ENCODE results near the gene SLU7. TPM values are rescaled to one million over a fixed set of nuclear protein-coding genes. Genes with fewer than 3 reads are reported as not detected.

Gene SLU7
- total RNA-seq, 4 donors from 2014 or later: 70.1 to 122 (median 96.3) TPM

GRCh38 chr5:160377651-160378050, 41.2 kb downstream of the SLU7 start:
- H3K9me3 ChIP-seq: no peaks in the 10 kb centered on the region
- no peaks in the 10 kb centered on the region for H3K27me3 ChIP-seq
- intact Hi-C loops (cut with DNase I): no loop called here
- no peak for DNase-seq
- no peak overlapping the region for H3K27ac ChIP-seq
- H3K4me1 ChIP-seq: no peaks in the 10 kb centered on the region
- WGBS, 2 donors: 85 to 91% methylated on average over 5 of the region's 5 CpGs
- H3K4me3 ChIP-seq (replicated peaks in 1 of 3): no peak overlapping the region
- TF ChIP-seq CTCF (IDR thresholded peaks at IDR 0.05) (no peak), POLR2A (IDR thresholded peaks at IDR 0.05) (no peak)
- no peaks in the 10 kb centered on the region for H3K36me3 ChIP-seq

DNA sequence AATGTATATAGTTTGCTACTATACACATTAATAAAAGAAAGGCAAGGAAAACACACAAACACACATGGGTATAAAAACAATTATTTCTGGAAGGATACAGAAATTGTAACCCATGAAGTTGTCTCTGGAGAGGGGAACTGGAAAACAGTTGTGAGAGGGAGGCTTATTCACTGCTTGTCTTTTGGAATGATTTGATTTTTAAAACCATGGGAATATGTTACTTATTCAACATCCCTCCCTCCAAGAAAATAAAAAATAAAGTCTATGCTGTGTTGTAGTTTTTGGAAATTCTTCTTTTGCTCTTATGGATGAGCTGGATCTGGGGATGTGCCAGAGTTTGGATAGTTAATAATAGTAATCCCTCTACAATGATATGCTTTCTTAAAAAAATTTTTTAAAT, 42.5 kb downstream of the SLU7 start:
- Histone ChIP-seq H3K4me1 (no peaks in the 10 kb centered on the region), H3K9me3 (no peaks in the 10 kb centered on the region), H3K36me3 (no peaks in the 10 kb centered on the region), H3K27me3 (no peaks in the 10 kb centered on the region), H3K27ac (no peak overlapping the region), H3K4me3 (replicated peaks in 1 of 3) (no peak overlapping the region)
- no peak for TF ChIP-seq POLR2A (IDR thresholded peaks at IDR 0.05)
- no peak for TF ChIP-seq CTCF (IDR thresholded peaks at IDR 0.05)
- DNase-seq: no peak
- intact Hi-C loops (cut with DNase I): no loop called here

- Histone ChIP-seq H3K4me1 (no peaks in the 10 kb centered on the region), H3K36me3 (no peaks in the 10 kb centered on the region), H3K27ac (no peak overlapping the region), H3K9me3 (no peaks in the 10 kb centered on the region), H3K4me3 (replicated peaks in 1 of 3) (no peak overlapping the region), H3K27me3 (no peaks in the 10 kb centered on the region)
- 80 to 91% methylated on average over 2 of the region's 2 CpGs for WGBS, 2 donors
- intact Hi-C loops (cut with DNase I): no loop called here
- DNase-seq: no peak
- TF ChIP-seq CTCF (IDR thresholded peaks at IDR 0.05): no peak
- no peak for TF ChIP-seq POLR2A (IDR thresholded peaks at IDR 0.05)
These were observed 43.2 kb downstream of the SLU7 start for GRCh38 chr5:160375701-160376100.

- Histone ChIP-seq H3K4me1 (no peaks in the 10 kb centered on the region), H3K9me3 (no peaks in the 10 kb centered on the region), H3K27ac (no peak overlapping the region), H3K36me3 (no peaks in the 10 kb centered on the region), H3K4me3 (replicated peaks in 1 of 3) (no peak overlapping the region), H3K27me3 (no peaks in the 10 kb centered on the region)
- TF ChIP-seq POLR2A (IDR thresholded peaks at IDR 0.05) (no peak), CTCF (IDR thresholded peaks at IDR 0.05) (no peak)
- no peak for DNase-seq
- intact Hi-C loops (cut with DNase I): no loop called here
These were observed 43.7 kb downstream of the SLU7 start for GRCh38 chr5:160375166-160375565.

- DNase-seq: no peak
- H3K4me1 ChIP-seq: no peaks in the 10 kb centered on the region
- TF ChIP-seq POLR2A (IDR thresholded peaks at IDR 0.05) (no peak), CTCF (IDR thresholded peaks at IDR 0.05) (no peak)
- intact Hi-C loops (cut with DNase I): no loop called here
- H3K36me3 ChIP-seq: no peaks in the 10 kb centered on the region
- H3K4me3 ChIP-seq (replicated peaks in 1 of 3): no peak overlapping the region
- H3K27me3 ChIP-seq: no peaks in the 10 kb centered on the region
- H3K27ac ChIP-seq: no peak overlapping the region
- H3K9me3 ChIP-seq: no peaks in the 10 kb centered on the region
These were observed 47.6 kb downstream of the SLU7 start for GRCh38 chr5:160371294-160371693.
